Smooth muscle cell (in vitro differentiated cells): ENCODE results near the gene OR10P1. TPM values are rescaled to one million over a fixed set of nuclear protein-coding genes. Genes with fewer than 3 reads are reported as not detected.

Source experiments
- DNase-seq: peaks from one replicate; lab custom pipeline; 2025; ENCODE audit not compliant: unreplicated experiment; lab: John Stamatoyannopoulos, UW
- H2AFZ ChIP-seq: fragments of 200-600 bp; sonication (generic); 2 replicates; pipeline ENCODE4 v1.6.0; 2016; ENCODE audit warnings: antibody characterized with exemption, low read depth, mild to moderate bottlenecking
- H3F3A ChIP-seq: fragments of 200-600 bp; sonication (generic); 2 replicates; pipeline ENCODE4 v1.6.0; 2017; ENCODE audit warnings: antibody characterized with exemption, low read depth
- H3K27ac ChIP-seq: fragments of 200-600 bp; sonication (generic); 2 replicates; pipeline ENCODE4 v1.5.1; 2016; ENCODE audit warnings: low read depth, mild to moderate bottlenecking
- H3K27me3 ChIP-seq: fragments of 200-600 bp; sonication (generic); 2 replicates; pipeline ENCODE4 v1.6.1; 2016; ENCODE audit warnings: low read depth, mild to moderate bottlenecking
- H3K36me3 ChIP-seq: fragments of 200-600 bp; sonication (generic); 2 replicates; pipeline ENCODE4 v1.5.1; 2016; ENCODE audit warnings: low read depth
- H3K4me1 ChIP-seq: fragments of 200-600 bp; sonication (generic); 2 replicates; pipeline ENCODE4 v1.5.1; 2016; ENCODE audit warnings: low read depth
- H3K4me2 ChIP-seq: fragments of 200-600 bp; sonication (generic); 2 replicates; pipeline ENCODE4 v1.6.0; 2016; ENCODE audit warnings: mild to moderate bottlenecking
- H3K4me3 ChIP-seq: fragments of 200-600 bp; sonication (generic); 2 replicates; pipeline ENCODE4 v1.5.1; 2016; ENCODE audit warnings: mild to moderate bottlenecking
- H3K79me2 ChIP-seq: fragments of 200-600 bp; sonication (generic); 2 replicates; pipeline ENCODE4 v1.6.0; 2016; ENCODE audit warnings: low read depth, mild to moderate bottlenecking
- H3K9ac ChIP-seq: fragments of 200-600 bp; sonication (generic); 2 replicates; pipeline ENCODE4 v1.6.0; 2016; ENCODE audit warnings: low read depth
- H3K9me3 ChIP-seq: fragments of 200-600 bp; sonication (generic); replicated peaks from 2 replicates; pipeline ENCODE4 v1.5.1; 2016; ENCODE audit warnings: low read depth
- H4K20me1 ChIP-seq: fragments of 200-600 bp; sonication (generic); 2 replicates; pipeline ENCODE4 v1.6.0; 2016; ENCODE audit warnings: low read depth
- CTCF ChIP-seq: fragments of 200-600 bp; sonication (generic); IDR thresholded peaks from 2 replicates; pipeline ENCODE4 v1.5.1; 2017; ENCODE audit warnings: borderline replicate concordance, mild to moderate bottlenecking, antibody characterized with exemption; ENCODE audit not compliant: insufficient read depth, poor library complexity, severe bottlenecking
- WGBS: methylation state at CpG from one replicate; pipeline ENCODE4 v1.1.7; 2016; ENCODE audit warnings: low lambda C conversion rate; 5-methylcytosine and 5-hydroxymethylcytosine counted together
- polyA plus RNA-seq: library from polyadenylated mRNA; unstranded; fragments of >200 nt; fragmentation: Nextera tagmentation; extraction: Ambion mirVana; gene quantifications from 2 replicates; pipeline ENCODE4 v1.2.1, GENCODE V29; 2016
- total RNA-seq: library from RNA; depleted of rRNA; stranded (reverse); fragments of >200 nt; gene quantifications from 2 replicates; pipeline ENCODE4 v1.2.3, GENCODE V29; 2014

OR10P1 gene
- total and polyA plus RNA-seq, 2 experiments from 2014 or later, result not detected

GRCh38 chr12:55676707-55677106, 40.0 kb downstream of the OR10P1 start:
- Histone ChIP-seq H3F3A (no peaks in the 10 kb centered on the region), H4K20me1 (no peaks in the 10 kb centered on the region), H3K4me1 (peaks cover 6% of the 10 kb centered on the region), H3K9ac (no peak overlapping the region), H3K27me3 (peaks cover 5% of the 10 kb centered on the region), H3K36me3 (no peaks in the 10 kb centered on the region), H3K4me3 (no peak overlapping the region), H2AFZ (no peak overlapping the region), H3K79me2 (no peaks in the 10 kb centered on the region), H3K9me3 (no peaks in the 10 kb centered on the region), H3K4me2 (no peak overlapping the region), H3K27ac (no peak overlapping the region)
- no peak for DNase-seq
- no peak for TF ChIP-seq CTCF
- WGBS, result 87% methylated on average over 6 of the region's 6 CpGs

GRCh38 chr12:55679691-55680090, 43.0 kb downstream of the OR10P1 start:
- no peak overlapping the region for H3K27ac ChIP-seq
- H2AFZ ChIP-seq, result no peak overlapping the region
- no peak overlapping the region for H3K9ac ChIP-seq
- H3K36me3 ChIP-seq, result no peaks in the 10 kb centered on the region
- no peaks in the 10 kb centered on the region for H3K79me2 ChIP-seq
- H3K9me3 ChIP-seq, result no peaks in the 10 kb centered on the region
- WGBS, result 94% methylated on average over 5 of the region's 5 CpGs
- no peak for TF ChIP-seq CTCF
- peaks cover 10% of the 10 kb centered on the region for H3K4me1 ChIP-seq
- H3K4me3 ChIP-seq, result no peak overlapping the region
- DNase-seq, result no peak
- peaks cover 2% of the 10 kb centered on the region for H3K27me3 ChIP-seq
- no peaks in the 10 kb centered on the region for H3F3A ChIP-seq
- no peaks in the 10 kb centered on the region for H4K20me1 ChIP-seq
- H3K4me2 ChIP-seq, result no peak overlapping the region

GRCh38 chr12:55681142-55682077, 44.7 kb downstream of the OR10P1 start:
- H3K79me2 ChIP-seq, result no peaks in the 10 kb centered on the region
- H3K9ac ChIP-seq, result no peak overlapping the region
- no peaks in the 10 kb centered on the region for H3F3A ChIP-seq
- H3K4me2 ChIP-seq, result peak overlapping the region; percentile 51
- H3K27me3 ChIP-seq, result no peaks in the 10 kb centered on the region
- no peaks in the 10 kb centered on the region for H3K36me3 ChIP-seq
- no peaks in the 10 kb centered on the region for H4K20me1 ChIP-seq
- no peak overlapping the region for H3K27ac ChIP-seq
- no peaks in the 10 kb centered on the region for H3K9me3 ChIP-seq
- H2AFZ ChIP-seq, result no peak overlapping the region
- peaks cover 10% of the 10 kb centered on the region for H3K4me1 ChIP-seq
- peak; percentile 12 for TF ChIP-seq CTCF
- DNase-seq, result no peak
- 34% methylated on average over 16 of the region's 17 CpGs for WGBS
- peak overlapping the region; percentile 40 for H3K4me3 ChIP-seq
